Measurements from ENCODE around the gene BRWD1.
"Not testable (repeated sequence)": the region's sequence is repeated elsewhere in the genome, so short reads cannot be mapped to it uniquely, and the experiment has no call there.

BRWD1 gene

GRCh38 chr21:39159342-39160063, 153.9 kb downstream of the BRWD1 start:
- Histone ChIP-seq H3K9ac (ENCODE audit: low read depth, low read length) (no peak overlapping the region), H3K36me3 (ENCODE audit: insufficient read depth, low read length) (no peaks in the 10 kb centered on the region), H3K4me3 (ENCODE audit: low read length) (no peak overlapping the region), H3K9me3 (replicated peaks; ENCODE audit: low read length) (peaks cover 6% of the 10 kb centered on the region), H3K27me3 (ENCODE audit: control insufficient read depth, insufficient read depth, low read length) (peaks cover 2% of the 10 kb centered on the region), H3K4me2 (ENCODE audit: low read length) (no peak overlapping the region), H3K4me1 (ENCODE audit: control insufficient read depth, insufficient read depth, low read length) (no peaks in the 10 kb centered on the region)

GRCh38 chr21:39157241-39157640, 156.2 kb downstream of the BRWD1 start:
- H3K27me3 ChIP-seq (ENCODE audit: control insufficient read depth, insufficient read depth, low read length); H3K36me3 ChIP-seq (ENCODE audit: insufficient read depth, low read length); H3K4me3 ChIP-seq (ENCODE audit: low read length); H3K9me3 ChIP-seq (replicated peaks; ENCODE audit: low read length); H3K4me2 ChIP-seq (ENCODE audit: low read length); H3K9ac ChIP-seq (ENCODE audit: low read depth, low read length); H3K4me1 ChIP-seq (ENCODE audit: control insufficient read depth, insufficient read depth, low read length): not testable (repeated sequence)

GRCh38 chr21:39156024-39156423, 157.4 kb downstream of the BRWD1 start:
- H3K27me3 ChIP-seq (ENCODE audit: control insufficient read depth, insufficient read depth, low read length) = peaks cover 7% of the 10 kb centered on the region
- H3K4me1 ChIP-seq (ENCODE audit: control insufficient read depth, insufficient read depth, low read length) = no peaks in the 10 kb centered on the region
- H3K9ac ChIP-seq (ENCODE audit: low read depth, low read length) = no peak overlapping the region
- H3K4me3 ChIP-seq (ENCODE audit: low read length) = no peak overlapping the region
- H3K4me2 ChIP-seq (ENCODE audit: low read length) = no peak overlapping the region
- H3K36me3 ChIP-seq (ENCODE audit: insufficient read depth, low read length) = no peaks in the 10 kb centered on the region
- H3K9me3 ChIP-seq (replicated peaks; ENCODE audit: low read length) = no peaks in the 10 kb centered on the region

DNA sequence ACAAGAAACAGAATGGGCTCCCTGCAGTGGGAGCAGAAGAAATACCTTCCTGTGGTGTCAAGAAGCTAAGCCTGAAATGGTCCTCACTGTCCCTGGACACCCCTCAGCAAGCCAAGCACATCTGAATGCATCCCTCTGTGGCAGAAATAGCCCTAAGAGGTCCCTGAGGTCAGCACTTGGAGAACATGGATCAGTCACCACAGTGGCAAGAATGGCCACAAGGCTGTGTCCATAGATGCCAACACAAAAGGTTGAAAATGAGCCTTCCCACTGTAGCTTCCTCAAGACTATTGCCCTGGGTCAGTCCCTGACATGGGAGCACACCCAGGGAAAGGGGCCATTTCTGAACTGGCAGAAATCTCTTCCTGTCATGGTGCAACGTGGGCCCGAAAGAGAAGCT, 157.9 kb downstream of the BRWD1 start:
- H3K4me2 ChIP-seq (ENCODE audit: low read length) = no peak overlapping the region
- H3K4me1 ChIP-seq (ENCODE audit: control insufficient read depth, insufficient read depth, low read length) = no peaks in the 10 kb centered on the region

GRCh38 chr21:39153842-39154241, 159.6 kb downstream of the BRWD1 start:
- Histone ChIP-seq H3K4me3 (ENCODE audit: low read length) (no peak overlapping the region), H3K36me3 (ENCODE audit: insufficient read depth, low read length) (no peaks in the 10 kb centered on the region), H3K9me3 (replicated peaks; ENCODE audit: low read length) (no peaks in the 10 kb centered on the region), H3K27me3 (ENCODE audit: control insufficient read depth, insufficient read depth, low read length) (peaks cover 23% of the 10 kb centered on the region), H3K4me1 (ENCODE audit: control insufficient read depth, insufficient read depth, low read length) (no peaks in the 10 kb centered on the region), H3K9ac (ENCODE audit: low read depth, low read length) (no peak overlapping the region), H3K4me2 (ENCODE audit: low read length) (no peak overlapping the region)

More for the DNA sequence above, 157.9 kb downstream of the BRWD1 start:
- no peak overlapping the region for H3K9ac ChIP-seq (ENCODE audit: low read depth, low read length)
- no peaks in the 10 kb centered on the region for H3K9me3 ChIP-seq (replicated peaks; ENCODE audit: low read length)
- H3K36me3 ChIP-seq (ENCODE audit: insufficient read depth, low read length) = no peaks in the 10 kb centered on the region
- peaks cover 10% of the 10 kb centered on the region for H3K27me3 ChIP-seq (ENCODE audit: control insufficient read depth, insufficient read depth, low read length)
- no peak overlapping the region for H3K4me3 ChIP-seq (ENCODE audit: low read length)

GRCh38 chr21:39153373-39153772, 160.1 kb downstream of the BRWD1 start:
- H3K4me2 ChIP-seq (ENCODE audit: low read length) = no peak overlapping the region
- no peak overlapping the region for H3K4me3 ChIP-seq (ENCODE audit: low read length)
- no peaks in the 10 kb centered on the region for H3K4me1 ChIP-seq (ENCODE audit: control insufficient read depth, insufficient read depth, low read length)
- no peaks in the 10 kb centered on the region for H3K9me3 ChIP-seq (replicated peaks; ENCODE audit: low read length)
- no peaks in the 10 kb centered on the region for H3K36me3 ChIP-seq (ENCODE audit: insufficient read depth, low read length)
- no peak overlapping the region for H3K9ac ChIP-seq (ENCODE audit: low read depth, low read length)
- H3K27me3 ChIP-seq (ENCODE audit: control insufficient read depth, insufficient read depth, low read length) = peaks cover 26% of the 10 kb centered on the region

DNA sequence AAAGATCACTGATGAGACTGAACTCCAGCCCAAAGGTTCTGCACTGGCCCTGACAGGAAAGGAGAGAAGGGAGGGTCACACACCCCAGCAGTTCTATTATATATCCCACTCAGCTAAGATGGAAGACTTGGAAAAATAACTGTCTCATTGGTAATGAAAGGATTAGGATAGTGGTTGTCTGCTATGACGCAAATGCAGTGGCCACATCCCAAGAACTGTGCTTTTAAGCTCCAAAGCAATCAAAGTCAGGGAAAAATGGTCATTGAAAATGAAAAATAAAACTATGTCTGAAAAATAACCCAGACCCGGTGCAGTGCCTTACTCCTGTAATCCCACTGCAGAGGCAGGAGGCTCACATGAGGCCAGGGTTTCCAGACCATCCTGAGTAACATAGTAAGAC, 161.2 kb downstream of the BRWD1 start:
- H3K27me3 ChIP-seq (ENCODE audit: control insufficient read depth, insufficient read depth, low read length) = peaks cover 27% of the 10 kb centered on the region
- no peak overlapping the region for H3K4me3 ChIP-seq (ENCODE audit: low read length)
- H3K4me1 ChIP-seq (ENCODE audit: control insufficient read depth, insufficient read depth, low read length) = no peaks in the 10 kb centered on the region
- H3K4me2 ChIP-seq (ENCODE audit: low read length) = no peak overlapping the region
- H3K36me3 ChIP-seq (ENCODE audit: insufficient read depth, low read length) = no peaks in the 10 kb centered on the region
- H3K9ac ChIP-seq (ENCODE audit: low read depth, low read length) = no peak overlapping the region
- no peaks in the 10 kb centered on the region for H3K9me3 ChIP-seq (replicated peaks; ENCODE audit: low read length)

DNA sequence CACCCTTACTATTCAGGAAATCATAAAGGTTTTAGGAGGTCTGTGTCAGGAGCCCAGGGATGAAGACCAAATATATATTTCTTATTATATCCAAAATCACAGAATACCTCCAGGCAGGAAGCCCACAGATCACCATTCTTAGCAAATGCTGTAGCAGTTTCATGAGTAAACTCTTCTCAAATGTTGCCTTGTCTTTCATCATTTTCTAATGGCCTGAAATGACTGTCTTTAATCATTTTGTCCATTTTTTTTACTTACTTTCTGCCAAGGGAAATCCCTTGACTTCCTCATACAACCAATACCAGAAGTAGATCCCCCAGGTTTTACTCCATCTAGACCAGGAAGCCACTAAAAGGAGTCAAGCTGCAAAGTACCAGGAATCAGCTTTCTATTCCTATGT, 162.6 kb downstream of the BRWD1 start:
- Histone ChIP-seq H3K4me3 (ENCODE audit: low read length) (no peak overlapping the region), H3K4me1 (ENCODE audit: control insufficient read depth, insufficient read depth, low read length) (no peaks in the 10 kb centered on the region), H3K27me3 (ENCODE audit: control insufficient read depth, insufficient read depth, low read length) (peaks cover 29% of the 10 kb centered on the region), H3K9ac (ENCODE audit: low read depth, low read length) (no peak overlapping the region), H3K4me2 (ENCODE audit: low read length) (no peak overlapping the region), H3K36me3 (ENCODE audit: insufficient read depth, low read length) (no peaks in the 10 kb centered on the region), H3K9me3 (replicated peaks; ENCODE audit: low read length) (no peaks in the 10 kb centered on the region)

DNA sequence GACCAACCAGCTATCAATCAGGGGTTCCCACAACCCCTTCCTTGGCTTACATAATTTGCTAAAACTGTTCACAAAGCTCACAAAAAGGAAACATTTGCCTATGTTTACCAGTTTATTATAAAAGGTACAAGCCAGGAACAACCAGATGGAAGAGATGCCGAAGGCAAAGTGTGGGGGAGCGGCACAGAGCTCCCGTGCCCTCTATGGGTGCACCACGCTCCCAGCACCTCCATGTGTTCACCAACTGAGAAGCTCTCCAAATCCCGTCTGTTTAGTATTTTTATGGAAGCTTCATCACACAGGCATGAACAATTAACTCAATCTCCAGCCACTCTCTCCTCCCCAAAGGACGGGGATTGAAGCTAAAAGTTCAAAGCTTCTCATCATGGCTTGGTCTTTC, 163.1 kb downstream of the BRWD1 start:
- H3K4me2 ChIP-seq (ENCODE audit: low read length) = no peak overlapping the region
- no peaks in the 10 kb centered on the region for H3K4me1 ChIP-seq (ENCODE audit: control insufficient read depth, insufficient read depth, low read length)
- peaks cover 27% of the 10 kb centered on the region for H3K27me3 ChIP-seq (ENCODE audit: control insufficient read depth, insufficient read depth, low read length)
- no peaks in the 10 kb centered on the region for H3K36me3 ChIP-seq (ENCODE audit: insufficient read depth, low read length)
- H3K9me3 ChIP-seq (replicated peaks; ENCODE audit: low read length) = no peaks in the 10 kb centered on the region
- no peak overlapping the region for H3K4me3 ChIP-seq (ENCODE audit: low read length)
- H3K9ac ChIP-seq (ENCODE audit: low read depth, low read length) = no peak overlapping the region

GRCh38 chr21:39149882-39150281, 163.6 kb downstream of the BRWD1 start:
- Histone ChIP-seq H3K9ac (ENCODE audit: low read depth, low read length) (no peak overlapping the region), H3K4me3 (ENCODE audit: low read length) (no peak overlapping the region), H3K36me3 (ENCODE audit: insufficient read depth, low read length) (no peaks in the 10 kb centered on the region), H3K9me3 (replicated peaks; ENCODE audit: low read length) (no peaks in the 10 kb centered on the region), H3K27me3 (ENCODE audit: control insufficient read depth, insufficient read depth, low read length) (peaks cover 27% of the 10 kb centered on the region), H3K4me1 (ENCODE audit: control insufficient read depth, insufficient read depth, low read length) (no peaks in the 10 kb centered on the region), H3K4me2 (ENCODE audit: low read length) (no peak overlapping the region)

DNA sequence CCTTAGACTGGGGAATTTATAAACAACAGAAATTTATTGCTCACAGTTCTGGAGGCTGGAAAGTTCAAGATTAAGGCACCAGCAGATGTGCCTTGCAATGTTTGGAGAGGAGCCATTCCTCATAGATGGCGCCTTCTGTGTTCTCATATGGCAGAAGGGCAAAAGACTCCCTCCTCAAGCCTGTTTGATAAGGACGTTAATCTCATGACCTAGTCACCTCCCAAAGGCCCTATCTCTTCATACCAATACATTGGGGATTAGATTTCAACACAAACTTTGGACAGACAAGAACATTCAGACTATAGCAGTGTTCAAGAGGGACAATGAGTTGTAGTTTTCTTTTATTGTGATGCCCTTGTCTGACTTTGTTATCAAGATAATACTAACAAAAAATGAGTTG, 164.5 kb downstream of the BRWD1 start:
- H3K4me2 ChIP-seq (ENCODE audit: low read length) = no peak overlapping the region
- no peak overlapping the region for H3K4me3 ChIP-seq (ENCODE audit: low read length)
- no peak overlapping the region for H3K9ac ChIP-seq (ENCODE audit: low read depth, low read length)
- no peaks in the 10 kb centered on the region for H3K9me3 ChIP-seq (replicated peaks; ENCODE audit: low read length)
- no peaks in the 10 kb centered on the region for H3K36me3 ChIP-seq (ENCODE audit: insufficient read depth, low read length)
- no peaks in the 10 kb centered on the region for H3K4me1 ChIP-seq (ENCODE audit: control insufficient read depth, insufficient read depth, low read length)
- peaks cover 27% of the 10 kb centered on the region for H3K27me3 ChIP-seq (ENCODE audit: control insufficient read depth, insufficient read depth, low read length)

DNA sequence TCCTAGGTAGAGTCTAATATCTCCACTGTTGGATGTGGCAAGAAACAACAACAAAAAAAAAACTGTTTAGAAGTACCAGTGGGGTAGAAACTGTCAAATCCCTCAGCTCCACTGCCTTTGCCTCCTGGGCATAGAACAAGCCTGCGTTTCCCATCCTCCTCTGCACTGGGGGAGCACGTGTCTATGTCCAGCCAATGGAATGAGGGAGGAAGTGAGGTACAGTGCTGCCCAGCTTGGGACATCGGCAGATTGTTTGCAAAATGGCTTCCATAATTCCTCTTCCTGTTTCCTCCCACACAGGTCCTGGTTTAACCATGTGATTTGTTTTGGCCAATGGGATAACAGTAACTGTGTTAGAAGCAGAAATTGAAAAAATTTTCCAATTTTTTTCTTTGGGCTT, 169.2 kb downstream of the BRWD1 start:
- Histone ChIP-seq H3K36me3 (ENCODE audit: insufficient read depth, low read length) (no peaks in the 10 kb centered on the region), H3K9me3 (replicated peaks; ENCODE audit: low read length) (no peaks in the 10 kb centered on the region), H3K9ac (ENCODE audit: low read depth, low read length) (no peak overlapping the region), H3K27me3 (ENCODE audit: control insufficient read depth, insufficient read depth, low read length) (peaks cover 27% of the 10 kb centered on the region), H3K4me3 (ENCODE audit: low read length) (no peak overlapping the region), H3K4me1 (ENCODE audit: control insufficient read depth, insufficient read depth, low read length) (no peaks in the 10 kb centered on the region), H3K4me2 (ENCODE audit: low read length) (no peak overlapping the region)

Measured in skeletal muscle satellite cell (primary cell).